Upper lobe of left lung (tissue), 6 donors: ENCODE data around the gene UGT1A4. TPM values are rescaled to one million over a fixed set of nuclear protein-coding genes. Genes with fewer than 3 reads are reported as not detected.
A peak's percentile ranks its signal among the peaks of the same experiment; 100 is the strongest.

Source experiments
- ATAC-seq, 2 donors: fragments of 200-7000 bp; cut with Tn5 transposase; one replicate each; pipeline ENCODE4 v1.9.1; 2022; ENCODE audit warnings: mild to moderate bottlenecking in 2 of 2, moderate library complexity in 2 of 2; ENCODE audit not compliant: low FRiP score in 2 of 2
- DNase-seq, 2 donors: peaks; one replicate each; pipeline ENCODE4 v3.0.0-alpha.2; 2019 to 2020
- H3K27ac ChIP-seq, 4 donors: fragments of 200-600 bp; sonication (generic); one replicate each; pipeline ENCODE4 v1.5.1; 2016 to 2019
- H3K27me3 ChIP-seq, 4 donors: fragments of 200-600 bp; sonication (generic); one replicate each; pipeline ENCODE4 v1.5.1; 2017 to 2019
- H3K36me3 ChIP-seq, 4 donors: fragments of 200-600 bp; sonication (generic); one replicate each; pipeline ENCODE4 v1.5.1; 2016 to 2019
- H3K4me1 ChIP-seq, 4 donors: fragments of 200-600 bp; sonication (generic); one replicate each; pipeline ENCODE4 v1.5.1; 2018 to 2019
- H3K4me3 ChIP-seq, 4 donors: fragments of 200-600 bp; sonication (generic); one replicate each; pipeline ENCODE4 v1.5.1; 2017 to 2019; ENCODE audit warnings: mild to moderate bottlenecking in 2 of 4, moderate library complexity in 1 of 4
- H3K9me3 ChIP-seq, 4 donors: fragments of 200-600 bp; sonication (generic); one replicate each; pipeline ENCODE4 v1.5.1; 2018 to 2019
- CTCF ChIP-seq, 6 experiments: fragments of 450-650 bp in 4 of 6; fragments of 200-600 bp in 2 of 6; sonication (generic) in 2 of 6; IDR thresholded peaks; one replicate each; pipeline ENCODE4 v1.5.1; 2016 to 2019; ENCODE audit warnings: antibody characterized with exemption in 6 of 6
- EP300 ChIP-seq, 4 donors: sonication (generic); formaldehyde crosslinking; IDR thresholded peaks; one replicate each; pipeline ENCODE4 v1.5.1; 2017; ENCODE audit warnings: antibody characterized with exemption in 4 of 4, control low read depth in 2 of 4
- POLR2A ChIP-seq, 4 donors: fragments of 450-650 bp; IDR thresholded peaks; one replicate each; pipeline ENCODE4 v1.5.1; 2016 to 2017; ENCODE audit warnings: antibody characterized with exemption in 4 of 4, mild to moderate bottlenecking in 2 of 4
- POLR2AphosphoS5 ChIP-seq, 2 donors: sonication (generic); formaldehyde crosslinking; IDR thresholded peaks; one replicate each; pipeline ENCODE4 v1.5.1; 2017; ENCODE audit warnings: antibody characterized with exemption in 2 of 2
- WGBS, 2 donors: methylation state at CpG; one replicate each; pipeline ENCODE4 v1.1.5; 2017 to 2018; 5-methylcytosine and 5-hydroxymethylcytosine counted together
- total RNA-seq, 6 donors: library from RNA; depleted of rRNA in 4 of 6; stranded (reverse); fragments of >200 nt in 4 of 6; gene quantifications; one replicate each; pipeline versions ENCODE4 v1.1.0 to v1.2.1, GENCODE V29; 2016 to 2021
- donor health status: DM: no; HTN: no; CAD: no; lungs with moderate emphysema.
- donor health status: DM: no; HTN: yes; CAD: no; lungs with severe emphysema.

Gene UGT1A4
- total RNA-seq, 6 donors from 2014 or later, result 0.14 to 0.69 (median 0.27) TPM; not detected in 2

DNA sequence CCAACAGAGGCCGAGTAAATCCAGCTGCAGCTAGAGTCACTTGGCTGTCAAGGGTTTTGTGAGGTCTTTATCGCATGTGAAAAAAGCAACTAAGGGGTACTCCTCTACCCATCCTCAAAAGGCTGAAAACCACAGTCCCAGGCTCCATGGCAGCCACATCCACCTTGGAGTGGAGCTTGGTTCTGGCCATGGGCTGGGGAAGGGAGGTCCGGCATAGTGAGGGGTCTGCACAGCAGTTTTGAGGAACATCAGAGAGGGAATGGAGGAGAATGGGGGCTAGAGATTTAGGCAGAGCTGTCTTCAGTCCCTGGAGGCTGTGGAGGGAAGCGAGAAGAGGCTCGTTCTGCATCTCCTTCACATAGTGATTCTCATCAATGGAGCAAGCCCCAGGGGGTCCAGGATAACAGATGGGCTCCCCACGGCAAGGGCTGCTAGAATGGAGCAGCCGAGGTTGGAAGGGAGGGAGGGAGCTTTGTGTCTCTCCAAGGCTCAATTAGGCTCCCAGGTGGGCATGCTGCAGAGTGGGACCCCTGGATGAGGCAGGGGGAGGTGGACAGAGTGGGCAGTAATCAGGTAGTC lies 80.6 kb downstream of the UGT1A4 start:
- Histone ChIP-seq H3K27me3 (no peaks in the 10 kb centered on the region), H3K4me3 (no peak overlapping the region), H3K36me3 (no peaks in the 10 kb centered on the region), H3K27ac (no peak overlapping the region), H3K9me3 (no peaks in the 10 kb centered on the region), H3K4me1 (no peaks in the 10 kb centered on the region)
- TF ChIP-seq POLR2A (IDR thresholded peaks at IDR 0.05) (no peak), POLR2AphosphoS5 (IDR thresholded peaks at IDR 0.05) (no peak), EP300 (IDR thresholded peaks at IDR 0.05) (no peak), CTCF (IDR thresholded peaks at IDR 0.05) (no peak)
- DNase-seq, result peak in 1 of 2 donors; percentile 8
- WGBS, 2 donors, result 60 to 65% methylated on average over 6 to 7 of the region's 7 CpGs
- no peak for ATAC-seq

DNA sequence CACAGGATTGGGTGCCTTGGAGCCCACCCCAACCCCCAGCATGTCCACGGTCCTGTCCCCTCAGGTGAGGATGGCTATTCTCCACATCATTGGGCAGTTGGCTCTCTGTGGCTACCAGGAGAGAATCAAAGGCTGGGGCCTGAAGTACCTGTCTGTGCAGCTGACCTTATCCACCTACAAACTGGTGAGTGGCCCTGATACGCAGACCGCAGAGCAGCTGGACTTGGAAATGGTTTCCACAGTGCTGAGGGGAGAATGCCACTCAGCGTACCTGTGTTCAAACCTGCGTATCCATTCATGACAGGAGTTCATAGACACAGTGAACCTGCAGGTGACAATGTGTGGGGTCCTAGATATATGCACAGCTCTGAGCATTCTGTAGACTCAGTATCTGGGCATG lies 81.2 kb downstream of the UGT1A4 start:
- Histone ChIP-seq H3K4me3 (no peak overlapping the region), H3K27ac (no peak overlapping the region), H3K4me1 (no peaks in the 10 kb centered on the region), H3K9me3 (no peaks in the 10 kb centered on the region), H3K36me3 (no peaks in the 10 kb centered on the region), H3K27me3 (no peaks in the 10 kb centered on the region)
- TF ChIP-seq POLR2A (IDR thresholded peaks at IDR 0.05) (no peak), EP300 (IDR thresholded peaks at IDR 0.05) (no peak), POLR2AphosphoS5 (IDR thresholded peaks at IDR 0.05) (no peak), CTCF (IDR thresholded peaks at IDR 0.05) (no peak)
- DNase-seq (no peak), ATAC-seq (no peak)
- WGBS, 2 donors, result 43 to 46% methylated on average over 4 to 5 of the region's 5 CpGs

DNA sequence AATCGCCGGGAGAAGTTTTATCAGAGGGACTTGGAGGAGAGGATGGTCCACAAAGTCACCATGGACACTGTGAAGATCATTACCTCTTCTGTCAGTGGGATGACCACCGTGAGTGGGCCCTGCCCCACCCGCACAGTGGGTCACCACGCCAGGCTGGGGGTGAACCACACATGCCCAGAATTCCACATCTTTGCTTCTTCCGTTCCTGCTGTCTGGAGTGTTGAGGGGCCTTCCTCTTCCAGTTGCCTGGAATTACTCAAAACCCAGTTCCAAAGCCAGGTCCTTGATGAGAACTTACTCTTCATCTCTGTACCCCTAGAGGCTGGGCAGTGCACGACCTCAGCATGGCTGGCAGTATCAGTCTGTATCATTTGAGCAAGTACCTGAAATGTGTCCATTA lies 81.7 kb downstream of the UGT1A4 start:
- Histone ChIP-seq H3K27ac (no peak overlapping the region), H3K4me3 (no peak overlapping the region), H3K27me3 (no peaks in the 10 kb centered on the region), H3K9me3 (no peaks in the 10 kb centered on the region), H3K36me3 (no peaks in the 10 kb centered on the region), H3K4me1 (no peaks in the 10 kb centered on the region)
- TF ChIP-seq POLR2A (IDR thresholded peaks at IDR 0.05), result no peak
- TF ChIP-seq EP300 (IDR thresholded peaks at IDR 0.05), result no peak
- no peak for TF ChIP-seq CTCF (IDR thresholded peaks at IDR 0.05)
- TF ChIP-seq POLR2AphosphoS5 (IDR thresholded peaks at IDR 0.05), result no peak
- ATAC-seq (no peak), DNase-seq (no peak)
- WGBS, 2 donors, result 87 to 91% methylated on average over 4 to 7 of the region's 7 CpGs

DNA sequence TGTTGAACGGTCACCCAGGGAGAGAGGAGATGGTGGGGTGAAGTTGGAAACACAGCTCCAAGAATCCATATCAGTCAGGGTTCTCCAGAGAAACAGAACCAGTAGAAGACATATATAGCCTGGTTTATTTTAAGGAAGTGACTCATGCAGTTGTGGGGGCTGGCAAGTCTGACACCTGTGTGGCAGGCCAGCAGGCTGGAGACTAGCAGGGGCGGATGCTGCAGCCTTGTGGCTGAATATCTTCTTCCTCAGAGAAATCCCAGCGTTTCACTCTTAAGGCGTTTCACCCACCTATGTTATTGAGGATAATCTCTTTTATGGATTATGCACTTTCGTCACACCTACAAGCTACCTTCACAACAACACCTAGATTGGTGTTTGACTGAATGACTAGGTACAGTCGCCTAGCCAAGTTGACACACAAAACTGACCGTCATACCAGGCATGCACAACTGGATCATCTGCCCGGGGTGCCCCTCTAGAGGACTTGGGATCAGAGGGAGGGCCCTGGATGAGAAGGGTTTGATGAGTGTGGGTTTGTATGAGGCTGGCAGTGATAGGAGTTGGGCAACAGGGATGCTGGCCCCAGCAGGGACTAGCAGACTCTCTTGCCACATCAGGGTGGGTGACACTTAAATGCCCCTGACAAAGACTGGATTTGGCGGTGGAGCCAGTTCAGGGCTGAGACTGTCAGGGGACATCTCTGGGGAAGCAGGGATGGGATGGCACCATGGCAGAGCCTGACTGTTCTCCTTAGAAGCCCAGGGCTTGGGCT lies 83.0 kb downstream of the UGT1A4 start:
- H3K4me3 ChIP-seq, result no peak overlapping the region
- TF ChIP-seq POLR2A (IDR thresholded peaks at IDR 0.05) (no peak), CTCF (IDR thresholded peaks at IDR 0.05) (no peak), EP300 (IDR thresholded peaks at IDR 0.05) (no peak), POLR2AphosphoS5 (IDR thresholded peaks at IDR 0.05) (no peak)
- DNase-seq, result no peak
- no peaks in the 10 kb centered on the region for H3K27me3 ChIP-seq
- H3K36me3 ChIP-seq, result no peaks in the 10 kb centered on the region
- no peaks in the 10 kb centered on the region for H3K4me1 ChIP-seq
- WGBS, 2 donors, result 76 to 79% methylated on average over 9 of the region's 9 CpGs
- no peaks in the 10 kb centered on the region for H3K9me3 ChIP-seq
- no peak overlapping the region for H3K27ac ChIP-seq
- no peak for ATAC-seq
